Measurements from ENCODE around the gene COPZ2.
"Not testable (repeated sequence)": the region's sequence is repeated elsewhere in the genome, so short reads cannot be mapped to it uniquely, and the experiment has no call there.

The COPZ2 gene

DNA sequence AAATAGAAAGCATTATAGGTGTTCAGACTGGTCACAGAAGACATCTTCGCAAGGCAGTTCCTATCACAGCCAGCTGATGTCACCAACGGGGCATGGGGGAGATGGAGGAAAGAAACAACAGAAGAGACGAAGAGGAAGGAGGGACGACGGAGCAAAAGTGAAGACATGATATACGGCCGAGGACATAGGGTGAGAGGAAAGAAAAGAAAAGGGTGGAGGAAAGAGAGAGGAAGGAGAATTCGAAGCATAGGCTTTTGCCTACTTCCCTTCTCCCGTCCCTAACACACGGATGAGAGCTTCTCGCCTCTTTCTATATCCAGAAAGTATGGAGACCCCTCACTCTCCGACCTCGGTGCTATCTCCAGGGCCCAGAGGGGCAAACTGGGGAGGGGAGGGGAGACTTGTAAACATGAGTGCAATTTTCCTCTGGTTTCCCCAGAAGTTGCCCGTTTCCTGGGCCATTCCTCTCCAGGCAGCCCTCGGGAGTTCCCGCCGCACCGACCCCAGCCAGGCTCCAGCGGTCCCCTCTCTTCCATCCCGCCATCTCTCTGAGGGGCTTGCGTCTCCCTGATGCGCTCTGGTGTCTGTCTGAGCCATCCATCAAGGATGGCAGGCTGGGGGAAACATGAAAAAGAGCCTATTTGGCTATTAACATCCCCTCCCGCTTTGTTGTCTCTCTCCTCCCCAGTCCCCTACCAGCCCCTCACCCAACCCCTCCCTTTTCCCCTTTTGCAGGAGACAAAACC lies 26.0 kb downstream of the COPZ2 start:
- in situ Hi-C loops (cut with MboI; ENCODE audit: low sequenced_read_pairs), result no loop called here

DNA sequence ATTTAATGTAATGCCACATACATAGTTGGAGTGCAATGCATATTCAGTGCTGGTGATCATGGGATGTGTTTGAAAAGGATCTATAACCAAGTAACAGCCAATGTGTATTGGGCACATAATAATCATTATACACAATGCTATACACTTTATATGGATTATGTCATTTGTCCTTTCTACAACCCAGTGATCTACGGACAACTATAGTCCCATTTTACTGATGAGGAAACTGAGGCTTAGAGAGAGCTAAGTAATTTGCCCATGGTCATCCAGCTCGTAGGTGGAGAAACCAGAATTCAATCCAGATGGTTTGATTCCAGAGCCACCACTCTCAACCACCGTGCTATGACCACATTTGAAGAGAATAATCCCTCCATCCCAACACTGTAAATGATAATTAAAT lies 27.4 kb downstream of the COPZ2 start:
- in situ Hi-C loops (cut with MboI; ENCODE audit: low sequenced_read_pairs), result no loop called here

DNA sequence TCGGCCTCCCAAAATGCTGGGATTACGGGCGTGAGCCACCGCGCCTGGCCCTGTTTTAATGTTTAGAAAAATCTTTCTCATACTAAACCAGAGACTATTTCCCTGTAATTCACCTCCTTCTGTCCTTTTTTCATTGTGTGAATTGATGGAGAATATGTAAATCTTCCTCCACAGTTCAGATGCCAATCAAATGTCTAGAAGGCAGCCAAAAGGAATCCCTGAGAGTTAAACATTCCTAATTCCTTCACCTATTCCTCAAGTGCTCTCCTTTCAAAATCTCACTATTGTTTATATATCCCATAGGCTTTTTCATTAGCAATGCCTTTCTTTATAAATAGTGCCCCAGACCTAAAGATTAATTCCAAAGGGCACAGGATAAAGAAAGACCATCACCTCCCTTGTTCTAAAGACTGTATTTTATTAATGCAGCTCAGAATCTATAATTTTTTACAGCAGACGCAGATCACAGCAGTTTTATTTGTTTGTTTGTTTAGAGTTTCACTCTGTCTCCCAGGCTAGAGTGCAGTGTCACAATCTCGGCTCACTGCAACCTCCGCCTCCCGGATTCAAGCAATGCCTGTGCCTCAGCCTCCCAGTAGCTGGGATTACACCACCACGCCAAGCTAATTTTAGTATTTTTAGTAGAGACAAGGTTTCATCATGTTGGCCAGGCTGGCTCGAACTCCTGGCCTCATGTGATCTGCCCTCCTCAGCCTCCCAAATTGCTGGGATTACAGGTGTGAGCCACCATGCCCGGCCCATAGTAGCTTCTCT lies 30.5 kb downstream of the COPZ2 start:
- in situ Hi-C loops (cut with MboI; ENCODE audit: low sequenced_read_pairs), result no loop called here

DNA sequence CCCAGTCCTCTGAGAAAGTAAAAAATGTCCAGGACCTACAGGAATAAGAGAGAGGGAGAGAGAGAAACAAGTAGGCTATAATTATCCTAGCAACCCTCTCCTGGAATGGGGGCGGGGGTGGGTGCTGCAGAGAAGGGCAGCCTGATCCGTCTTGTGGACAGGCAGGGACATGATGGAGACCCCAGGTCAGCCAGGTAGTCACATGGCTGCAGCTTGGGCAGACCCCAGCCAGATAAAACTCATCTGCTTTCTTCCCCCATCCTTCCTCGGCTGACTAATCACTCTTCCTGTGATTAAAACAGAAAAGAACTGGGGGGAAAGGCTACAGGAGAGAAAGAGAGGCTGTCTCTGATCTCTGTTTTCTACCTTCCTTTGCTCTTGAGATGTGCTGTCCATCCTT lies 32.6 kb downstream of the COPZ2 start:
- in situ Hi-C loops (cut with MboI; ENCODE audit: low sequenced_read_pairs), result no loop called here

DNA sequence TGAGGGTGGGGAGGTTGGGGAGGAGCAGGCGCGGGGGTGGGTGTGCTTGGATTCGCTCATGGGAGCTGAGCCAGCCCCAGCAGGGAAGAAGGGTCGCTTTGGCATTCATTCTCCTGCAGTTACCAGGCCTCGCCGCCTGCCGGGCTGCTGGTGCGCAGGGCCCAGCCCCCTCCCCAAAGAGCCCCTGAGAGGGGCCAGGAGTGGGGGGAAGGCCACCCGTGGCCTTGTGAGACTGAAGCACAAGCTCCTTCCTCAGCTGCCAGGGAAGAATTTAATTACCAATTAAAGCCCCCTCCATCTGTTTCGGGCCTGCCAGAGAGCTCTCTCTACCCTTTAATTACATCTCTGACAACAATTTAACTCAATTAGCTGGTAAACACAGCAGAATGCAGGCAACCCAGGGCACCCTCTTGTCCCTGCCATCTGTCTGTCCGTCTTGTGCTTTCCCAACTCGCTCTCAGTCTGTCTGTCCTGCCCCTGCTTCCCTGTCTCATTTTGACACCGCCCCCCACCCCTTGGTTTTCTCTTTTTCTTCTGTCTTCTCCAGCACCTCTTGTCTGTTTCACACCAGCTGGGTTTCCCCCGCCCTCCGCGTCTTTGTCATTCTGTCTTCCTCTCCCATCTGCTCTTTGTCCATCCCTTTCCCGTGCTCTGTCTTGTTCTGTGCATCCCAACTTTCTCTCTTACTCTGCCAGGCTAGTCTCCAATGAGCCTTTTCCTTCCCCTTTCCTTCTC lies 34.0 kb downstream of the COPZ2 start:
- in situ Hi-C loops (cut with MboI; ENCODE audit: low sequenced_read_pairs), result no loop called here

DNA sequence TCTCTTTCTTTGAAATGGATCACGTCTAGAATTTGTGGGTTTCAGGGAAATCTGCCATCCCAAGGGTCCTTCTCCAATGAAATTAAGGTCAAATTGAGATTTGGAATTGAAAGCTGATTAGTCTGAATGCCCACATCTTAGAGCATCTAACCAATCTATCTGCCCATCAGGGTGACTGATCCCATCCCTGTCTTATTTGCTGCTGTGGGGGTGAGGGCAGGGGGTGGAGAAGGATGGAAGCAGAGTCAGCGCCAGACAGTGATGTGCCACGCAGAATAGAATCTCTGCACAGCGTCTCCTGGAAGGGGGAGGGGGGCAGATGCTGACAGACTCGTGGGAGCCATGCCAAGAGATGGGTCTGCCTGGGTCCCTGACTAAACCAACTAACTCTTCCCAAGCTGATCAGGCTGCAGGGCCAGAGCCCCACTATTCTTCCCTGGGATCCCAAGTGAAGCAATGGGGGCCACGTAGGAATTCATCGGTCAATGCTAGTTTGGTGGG lies 34.6 kb downstream of the COPZ2 start:
- in situ Hi-C loops (cut with MboI; ENCODE audit: low sequenced_read_pairs), result no loop called here

DNA sequence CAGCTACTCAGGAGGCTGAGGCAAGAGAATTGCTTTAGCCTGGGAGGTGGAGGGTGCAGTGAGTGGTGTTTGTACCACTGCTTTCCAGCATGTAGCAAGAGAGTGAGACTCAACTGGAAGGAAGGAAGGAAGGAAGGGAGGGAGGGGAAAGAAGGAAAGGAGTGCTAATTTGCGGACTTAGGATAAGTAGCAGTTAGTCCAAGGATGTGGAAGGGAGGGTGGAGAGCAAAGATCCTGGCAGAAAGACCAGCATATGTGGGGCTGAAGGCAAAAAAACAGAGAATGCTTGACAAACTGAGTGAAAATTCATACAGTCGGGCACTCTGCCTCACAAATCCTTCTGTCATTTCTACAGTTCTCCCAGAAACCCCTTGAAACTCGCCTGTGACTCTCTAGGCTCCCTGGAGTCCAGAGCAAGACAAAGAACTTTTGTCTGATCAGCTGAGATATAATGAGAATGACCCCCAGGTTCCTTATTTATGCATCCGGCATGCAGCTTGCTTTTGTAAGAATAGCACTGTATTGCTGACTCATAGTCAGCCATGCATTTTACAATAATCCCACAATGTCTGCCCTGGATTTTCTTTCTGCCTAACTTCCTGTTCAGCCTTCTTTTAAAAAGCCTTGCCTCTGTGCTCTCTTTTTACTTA lies 35.2 kb downstream of the COPZ2 start:
- in situ Hi-C loops (cut with MboI; ENCODE audit: low sequenced_read_pairs), result no loop called here

DNA sequence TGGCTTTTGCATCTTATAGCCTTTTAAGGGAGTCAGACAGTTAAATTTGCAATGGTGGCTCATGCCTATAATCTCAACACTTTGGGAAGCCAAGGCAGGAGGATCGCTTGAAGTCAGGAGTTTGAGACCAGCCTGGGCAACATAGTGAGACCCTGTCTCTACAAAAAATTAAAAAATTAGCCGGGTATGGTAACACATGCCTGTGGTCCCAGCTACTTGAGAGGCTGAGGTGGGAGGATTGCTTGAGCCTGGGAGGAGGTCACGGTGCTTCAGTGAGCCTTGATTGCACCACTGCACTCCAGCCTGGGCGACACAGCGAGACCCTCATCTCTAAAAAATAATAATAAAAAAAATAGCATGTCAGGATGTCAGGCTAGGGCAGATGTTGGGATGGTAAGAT lies 35.9 kb downstream of the COPZ2 start:
- in situ Hi-C loops (cut with MboI; ENCODE audit: low sequenced_read_pairs), result not testable (repeated sequence)

DNA sequence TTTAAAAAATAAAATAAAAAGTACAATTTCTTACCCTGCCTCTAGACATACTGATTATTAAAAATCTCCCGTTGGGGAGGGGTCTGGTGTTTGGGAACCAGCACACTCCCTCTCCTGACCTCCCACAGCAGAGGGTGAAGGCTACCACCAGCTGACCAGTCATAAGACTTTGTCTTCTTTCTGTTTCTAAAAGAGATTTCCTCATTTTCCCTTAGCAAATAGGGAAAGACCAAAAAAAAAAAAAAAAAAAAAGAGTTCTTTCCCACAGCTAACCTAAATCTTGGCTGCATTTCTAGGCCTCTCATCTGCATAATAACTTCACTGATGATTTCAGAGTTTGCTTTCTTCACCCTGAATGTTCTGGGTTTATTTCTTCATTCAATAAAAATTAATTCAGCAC lies 36.4 kb downstream of the COPZ2 start:
- in situ Hi-C loops (cut with MboI; ENCODE audit: low sequenced_read_pairs), result no loop called here

DNA sequence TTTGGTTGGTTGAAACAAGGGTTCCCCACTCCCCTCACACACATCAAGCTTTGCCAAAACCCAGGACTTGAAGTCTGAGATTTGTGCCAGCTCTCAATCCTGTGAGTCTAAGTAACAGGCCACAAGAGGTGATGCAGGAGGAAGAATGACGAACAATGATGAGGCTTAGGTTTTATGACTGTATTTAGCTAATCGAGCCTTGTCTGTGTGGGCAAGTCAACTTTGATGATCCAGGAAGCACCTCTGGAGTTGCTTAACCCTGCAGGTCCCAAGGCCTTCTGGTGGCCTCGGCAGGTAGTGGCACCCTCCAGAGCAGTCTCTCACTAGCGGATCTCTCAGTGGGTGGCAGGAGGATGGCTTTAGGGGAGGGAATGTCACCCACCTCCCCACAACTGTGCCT lies 38.0 kb downstream of the COPZ2 start:
- in situ Hi-C loops (cut with MboI; ENCODE audit: low sequenced_read_pairs), result no loop called here

DNA sequence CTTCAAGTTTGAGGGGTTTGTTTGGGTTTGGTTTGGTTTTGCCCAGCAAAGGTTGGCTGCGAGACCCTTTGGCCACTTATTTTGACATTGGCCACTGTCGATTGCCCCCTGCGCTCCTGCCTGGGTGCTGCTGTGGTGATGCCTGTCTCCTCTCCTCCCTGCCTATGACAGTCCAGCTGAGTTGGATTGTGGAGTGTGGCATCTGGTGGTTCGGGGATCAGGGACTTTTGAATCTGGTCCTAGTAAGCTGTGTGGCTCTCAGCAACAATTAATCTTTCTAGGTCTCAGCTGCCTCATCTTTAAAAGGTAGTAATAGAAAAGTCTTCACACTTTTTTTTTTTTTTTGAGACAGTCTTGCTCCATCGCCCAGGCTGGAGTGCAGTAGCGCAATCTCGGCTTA lies 39.6 kb downstream of the COPZ2 start:
- in situ Hi-C loops (cut with MboI; ENCODE audit: low sequenced_read_pairs), result no loop called here

DNA sequence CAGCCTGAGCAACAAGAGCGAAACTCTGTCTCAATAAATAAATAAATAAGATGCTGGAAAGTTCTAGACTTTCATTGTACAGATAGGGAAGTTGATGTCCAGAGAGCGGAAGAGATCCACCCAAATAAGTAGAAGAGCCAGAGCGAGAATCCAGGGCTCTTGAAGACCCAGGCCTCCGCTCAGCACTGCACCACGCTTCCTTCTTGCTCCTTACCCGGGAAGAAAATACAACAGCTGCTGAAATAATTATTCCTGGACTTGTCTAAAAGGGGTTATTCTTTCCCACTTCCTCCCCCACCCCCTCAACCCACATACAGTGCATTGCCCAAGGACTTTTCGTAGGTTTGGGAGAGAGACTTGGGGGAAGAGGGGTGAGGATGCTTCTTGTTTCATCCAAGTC lies 40.0 kb downstream of the COPZ2 start:
- in situ Hi-C loops (cut with MboI; ENCODE audit: low sequenced_read_pairs), result no loop called here

DNA sequence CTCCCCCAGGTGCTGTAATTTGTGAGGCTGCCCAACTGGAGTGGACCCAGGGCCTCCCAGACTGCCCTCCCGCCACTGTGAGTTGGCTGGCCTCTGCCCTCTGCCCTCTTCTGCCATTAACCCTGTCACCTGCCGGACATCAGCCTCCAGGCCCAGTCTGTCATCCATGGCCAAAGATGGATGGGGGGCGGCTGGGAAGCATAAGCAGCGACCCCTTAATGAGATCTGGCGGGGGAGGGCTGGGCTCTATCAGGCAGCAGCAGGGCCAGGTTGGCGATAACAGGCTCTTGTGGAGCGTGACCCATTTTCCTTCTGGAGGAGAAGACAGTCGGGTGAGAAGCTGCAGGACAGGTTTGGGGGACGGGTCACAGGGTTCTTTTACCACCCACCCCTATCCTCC lies 41.4 kb downstream of the COPZ2 start:
- in situ Hi-C loops (cut with MboI; ENCODE audit: low sequenced_read_pairs), result no loop called here

DNA sequence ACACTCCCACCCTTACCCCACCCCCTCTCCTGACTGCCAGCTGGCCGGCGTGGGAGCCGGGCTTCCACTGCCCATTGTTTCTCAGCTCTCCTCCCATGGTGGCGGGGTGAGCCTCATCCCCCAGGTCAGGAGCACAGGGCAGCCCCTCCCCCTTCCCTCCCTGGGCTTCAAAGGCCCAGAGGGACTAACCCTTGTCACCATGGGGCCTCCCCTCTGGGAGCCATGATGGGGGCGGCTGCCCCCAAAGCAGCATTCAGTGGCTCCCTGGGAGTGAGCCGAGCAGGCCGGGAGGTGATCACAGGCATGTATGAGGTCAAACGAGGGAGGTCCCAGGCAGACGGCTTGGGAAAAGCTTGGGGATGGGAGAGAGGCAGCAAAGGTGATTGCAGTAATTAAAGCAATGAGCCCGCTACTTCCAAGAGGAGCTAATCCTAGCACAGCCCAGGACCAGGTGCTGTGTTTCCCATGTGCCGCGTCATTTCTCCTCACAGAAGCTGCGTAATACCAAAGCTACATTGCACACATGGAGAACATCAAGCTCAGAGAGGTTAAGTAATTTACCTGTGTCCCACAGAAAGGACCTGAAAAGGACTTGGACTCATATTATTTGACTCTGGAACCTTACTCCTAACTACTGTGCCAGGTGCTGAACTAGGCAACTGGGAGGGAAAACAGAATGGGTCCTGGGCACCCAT lies 42.2 kb downstream of the COPZ2 start:
- in situ Hi-C loops (cut with MboI; ENCODE audit: low sequenced_read_pairs), result no loop called here

DNA sequence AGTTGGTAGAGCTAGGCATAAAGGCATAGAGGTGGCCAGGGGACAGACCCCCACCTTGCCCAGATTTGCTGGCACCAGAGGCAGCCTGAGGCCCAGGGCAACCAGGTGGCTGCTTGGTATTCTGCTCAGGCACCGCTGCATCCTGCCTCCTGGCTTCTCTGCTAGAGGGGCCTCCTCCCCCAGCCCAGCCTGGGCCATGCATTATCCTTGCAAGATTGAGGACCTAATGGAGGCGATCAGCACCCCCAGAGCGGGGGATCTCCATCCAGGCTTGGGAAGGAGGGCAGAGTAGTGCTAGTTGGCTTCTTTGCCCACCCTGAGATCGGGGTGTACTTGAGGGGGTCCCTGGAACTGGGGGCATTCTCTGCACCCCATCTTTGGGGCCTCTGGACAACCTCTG lies 42.9 kb downstream of the COPZ2 start:
- in situ Hi-C loops (cut with MboI; ENCODE audit: low sequenced_read_pairs), result no loop called here

DNA sequence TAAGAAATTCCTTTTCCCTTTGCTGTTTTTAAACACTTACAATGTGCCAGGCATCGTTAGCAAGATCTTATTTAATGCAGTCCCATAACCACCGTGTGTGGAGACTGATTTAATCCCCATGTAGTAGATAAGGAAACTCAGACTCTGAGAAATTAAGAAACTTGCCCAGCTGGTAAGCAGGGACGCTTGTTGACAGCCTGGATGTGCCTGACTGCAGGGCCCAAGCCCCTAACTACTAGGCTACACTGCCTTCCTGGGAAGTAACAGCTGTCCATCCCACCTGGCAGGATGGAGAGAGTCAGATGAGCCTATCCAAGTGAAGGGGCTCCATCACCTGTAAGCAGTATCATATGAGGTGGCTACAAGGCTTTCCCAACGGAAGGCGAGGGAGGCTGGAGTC lies 43.6 kb downstream of the COPZ2 start:
- in situ Hi-C loops (cut with MboI; ENCODE audit: low sequenced_read_pairs), result no loop called here

DNA sequence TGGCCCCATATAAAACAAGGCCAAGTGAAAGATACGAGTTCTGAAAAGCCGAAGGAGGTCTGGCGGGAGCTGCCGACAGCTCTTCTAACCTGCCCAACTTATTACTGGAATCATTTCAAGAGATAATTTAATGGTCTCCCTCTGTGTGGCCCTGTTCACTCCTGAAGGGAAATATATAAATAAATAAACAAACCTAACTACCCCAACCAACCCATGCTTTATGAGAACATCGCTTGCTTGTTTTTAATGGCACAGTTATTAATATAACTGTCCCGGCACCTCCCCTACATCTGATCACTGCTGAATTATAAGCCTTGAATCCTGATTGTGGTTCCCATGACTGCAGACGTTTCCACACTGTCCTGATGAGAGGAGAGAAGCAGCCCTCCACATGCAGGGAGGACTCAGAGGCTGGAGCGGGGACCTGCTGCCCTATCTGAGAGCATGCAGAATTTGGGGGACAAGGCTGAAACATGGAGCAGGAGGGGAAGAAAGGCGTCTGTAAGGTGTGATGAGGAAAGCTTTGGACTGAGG lies 44.5 kb downstream of the COPZ2 start:
- in situ Hi-C loops (cut with MboI; ENCODE audit: low sequenced_read_pairs), result no loop called here

DNA sequence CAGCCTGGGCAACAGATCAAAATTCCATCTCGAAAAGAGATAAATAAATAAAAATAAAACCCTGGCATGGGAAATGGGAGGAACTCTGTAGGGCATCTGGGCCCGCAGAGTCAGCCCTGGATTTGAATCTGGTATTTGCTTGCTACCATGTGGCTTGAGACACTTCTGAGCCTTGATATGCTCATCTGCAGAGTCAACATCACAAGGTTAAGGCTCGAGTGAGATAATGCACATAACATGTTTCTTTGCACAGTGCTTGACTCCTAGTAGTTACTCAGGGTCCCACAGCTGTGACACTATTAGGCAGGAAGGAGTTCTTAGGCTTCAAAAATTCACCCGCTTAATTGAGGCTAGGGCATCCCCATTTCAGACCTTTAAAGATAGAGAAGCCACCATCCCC lies 45.4 kb downstream of the COPZ2 start:
- in situ Hi-C loops (cut with MboI; ENCODE audit: low sequenced_read_pairs), result no loop called here

DNA sequence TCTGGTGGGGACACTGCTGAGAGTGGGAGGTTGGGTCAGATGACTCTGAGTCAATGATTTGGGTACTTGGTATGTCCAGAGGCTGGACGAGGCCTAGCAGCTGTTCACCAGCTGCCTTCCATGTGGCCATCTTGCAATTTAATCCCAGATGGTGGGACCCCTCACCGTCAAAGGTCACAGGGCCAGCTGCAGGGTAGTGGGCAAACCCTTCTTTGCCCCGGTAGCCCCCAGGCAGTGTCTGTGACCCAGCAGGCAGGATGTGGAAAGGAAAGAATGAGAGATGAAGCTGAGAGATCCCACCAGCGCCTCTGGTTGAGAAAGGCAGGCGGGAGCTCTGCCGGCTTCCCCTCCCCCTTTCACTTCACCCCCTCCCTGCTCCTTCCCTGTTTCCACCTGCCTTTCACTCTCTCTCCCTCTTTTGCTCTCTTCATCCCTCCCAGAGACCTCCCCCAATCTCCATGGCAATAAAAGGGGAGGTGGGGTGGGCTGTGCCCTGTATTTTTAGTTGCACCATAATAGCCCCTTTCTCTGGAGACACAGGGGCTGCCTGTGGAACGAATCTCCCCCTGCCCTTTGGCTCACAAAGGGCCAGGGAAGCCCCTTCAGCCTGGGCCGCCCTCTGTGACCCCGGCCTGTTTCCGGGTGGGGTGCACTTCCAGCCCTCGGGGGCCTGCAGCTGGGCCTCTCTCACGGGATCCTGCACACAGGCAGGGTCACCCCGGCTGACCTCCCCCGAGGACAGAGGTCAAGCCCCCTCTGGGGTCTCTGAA lies 46.5 kb downstream of the COPZ2 start:
- in situ Hi-C loops (cut with MboI; ENCODE audit: low sequenced_read_pairs), result no loop called here

DNA sequence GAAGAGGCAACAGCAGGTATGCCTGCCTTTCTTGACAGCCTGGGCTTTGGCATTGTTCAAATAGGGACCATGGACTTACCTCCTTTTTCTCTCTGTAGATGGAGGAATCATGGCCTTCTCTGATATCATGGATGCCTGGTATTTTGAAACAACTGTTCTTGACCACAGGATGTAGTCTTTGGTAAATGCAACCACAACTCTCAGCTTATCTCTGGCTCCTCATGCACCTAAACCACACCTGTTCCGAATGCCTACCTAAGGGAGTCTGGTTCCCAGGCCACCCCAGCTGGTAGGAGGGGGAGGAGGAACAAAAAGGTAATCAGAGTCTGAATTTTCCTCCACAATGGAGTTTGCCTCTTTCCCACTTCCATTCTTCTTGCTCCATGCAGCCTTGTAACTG lies 47.9 kb downstream of the COPZ2 start:
- in situ Hi-C loops (cut with MboI; ENCODE audit: low sequenced_read_pairs), result no loop called here

Measured in HL-60/S4 treated with retinoic acid at 250 ng/mL for 4 days and 3 days (cell line).